ENCODE measurements around the gene NUDT16L1. TPM values are rescaled to one million over a fixed set of nuclear protein-coding genes. Genes with fewer than 3 reads are reported as not detected.

The NUDT16L1 gene
- polyA plus RNA-seq, 1 donor from 2014 or later: 125 TPM

DNA sequence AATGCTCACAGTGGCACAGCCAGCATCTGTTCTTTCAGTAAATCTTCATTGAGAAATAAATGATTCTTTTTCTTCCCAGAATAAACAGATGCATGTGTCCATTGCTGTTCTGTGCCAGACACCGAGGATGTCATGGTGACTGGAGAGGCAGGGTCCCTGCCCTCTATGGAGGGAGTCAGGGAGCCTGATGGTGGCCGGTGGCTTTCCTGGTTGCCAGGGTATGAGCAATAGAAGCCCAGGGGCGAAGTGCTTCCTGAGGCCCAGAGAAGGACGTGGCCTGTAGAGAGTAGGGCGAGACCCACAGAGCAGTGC lies 29.9 kb upstream of the NUDT16L1 start:
- no peak overlapping the region for H3K27ac ChIP-seq (ENCODE audit: low read length)
- H2AFZ ChIP-seq (ENCODE audit: low read depth, low read length): no peak overlapping the region
- no peak for TF ChIP-seq MXI1 (conservative IDR thresholded peaks at IDR 0.05; ENCODE audit: poor library complexity, severe bottlenecking)
- TF ChIP-seq, protein P1, sequence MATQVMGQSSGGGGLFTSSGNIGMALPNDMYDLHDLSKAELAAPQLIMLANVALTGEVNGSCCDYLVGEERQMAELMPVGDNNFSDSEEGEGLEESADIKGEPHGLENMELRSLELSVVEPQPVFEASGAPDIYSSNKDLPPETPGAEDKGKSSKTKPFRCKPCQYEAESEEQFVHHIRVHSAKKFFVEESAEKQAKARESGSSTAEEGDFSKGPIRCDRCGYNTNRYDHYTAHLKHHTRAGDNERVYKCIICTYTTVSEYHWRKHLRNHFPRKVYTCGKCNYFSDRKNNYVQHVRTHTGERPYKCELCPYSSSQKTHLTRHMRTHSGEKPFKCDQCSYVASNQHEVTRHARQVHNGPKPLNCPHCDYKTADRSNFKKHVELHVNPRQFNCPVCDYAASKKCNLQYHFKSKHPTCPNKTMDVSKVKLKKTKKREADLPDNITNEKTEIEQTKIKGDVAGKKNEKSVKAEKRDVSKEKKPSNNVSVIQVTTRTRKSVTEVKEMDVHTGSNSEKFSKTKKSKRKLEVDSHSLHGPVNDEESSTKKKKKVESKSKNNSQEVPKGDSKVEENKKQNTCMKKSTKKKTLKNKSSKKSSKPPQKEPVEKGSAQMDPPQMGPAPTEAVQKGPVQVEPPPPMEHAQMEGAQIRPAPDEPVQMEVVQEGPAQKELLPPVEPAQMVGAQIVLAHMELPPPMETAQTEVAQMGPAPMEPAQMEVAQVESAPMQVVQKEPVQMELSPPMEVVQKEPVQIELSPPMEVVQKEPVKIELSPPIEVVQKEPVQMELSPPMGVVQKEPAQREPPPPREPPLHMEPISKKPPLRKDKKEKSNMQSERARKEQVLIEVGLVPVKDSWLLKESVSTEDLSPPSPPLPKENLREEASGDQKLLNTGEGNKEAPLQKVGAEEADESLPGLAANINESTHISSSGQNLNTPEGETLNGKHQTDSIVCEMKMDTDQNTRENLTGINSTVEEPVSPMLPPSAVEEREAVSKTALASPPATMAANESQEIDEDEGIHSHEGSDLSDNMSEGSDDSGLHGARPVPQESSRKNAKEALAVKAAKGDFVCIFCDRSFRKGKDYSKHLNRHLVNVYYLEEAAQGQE (IDR thresholded peaks at IDR 0.05; ENCODE audit: borderline replicate concordance): no peak
- TF ChIP-seq EP300 (conservative IDR thresholded peaks at IDR 0.05; ENCODE audit: poor library complexity, severe bottlenecking): no peak
- TF ChIP-seq, protein P2, sequence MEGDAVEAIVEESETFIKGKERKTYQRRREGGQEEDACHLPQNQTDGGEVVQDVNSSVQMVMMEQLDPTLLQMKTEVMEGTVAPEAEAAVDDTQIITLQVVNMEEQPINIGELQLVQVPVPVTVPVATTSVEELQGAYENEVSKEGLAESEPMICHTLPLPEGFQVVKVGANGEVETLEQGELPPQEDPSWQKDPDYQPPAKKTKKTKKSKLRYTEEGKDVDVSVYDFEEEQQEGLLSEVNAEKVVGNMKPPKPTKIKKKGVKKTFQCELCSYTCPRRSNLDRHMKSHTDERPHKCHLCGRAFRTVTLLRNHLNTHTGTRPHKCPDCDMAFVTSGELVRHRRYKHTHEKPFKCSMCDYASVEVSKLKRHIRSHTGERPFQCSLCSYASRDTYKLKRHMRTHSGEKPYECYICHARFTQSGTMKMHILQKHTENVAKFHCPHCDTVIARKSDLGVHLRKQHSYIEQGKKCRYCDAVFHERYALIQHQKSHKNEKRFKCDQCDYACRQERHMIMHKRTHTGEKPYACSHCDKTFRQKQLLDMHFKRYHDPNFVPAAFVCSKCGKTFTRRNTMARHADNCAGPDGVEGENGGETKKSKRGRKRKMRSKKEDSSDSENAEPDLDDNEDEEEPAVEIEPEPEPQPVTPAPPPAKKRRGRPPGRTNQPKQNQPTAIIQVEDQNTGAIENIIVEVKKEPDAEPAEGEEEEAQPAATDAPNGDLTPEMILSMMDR (IDR thresholded peaks at IDR 0.05; ENCODE audit: poor library complexity, severe bottlenecking): no peak
- no peak for TF ChIP-seq EZH2 (IDR thresholded peaks at IDR 0.05; ENCODE audit: borderline replicate concordance, insufficient read depth, low read length, poor library complexity, severe bottlenecking)
- TF ChIP-seq RAD21 (conservative IDR thresholded peaks at IDR 0.05): no peak
- TF ChIP-seq SMC3 (conservative IDR thresholded peaks at IDR 0.05; ENCODE audit: poor library complexity): no peak
- TF ChIP-seq TAF1 (IDR thresholded peaks at IDR 0.05; ENCODE audit: low read depth): no peak
- TF ChIP-seq POLR2AphosphoS5 (IDR thresholded peaks at IDR 0.05): no peak
- no peaks in the 10 kb centered on the region for H3K27me3 ChIP-seq (ENCODE audit: insufficient read depth, low read depth, low read length)
- H3K4me3 ChIP-seq (ENCODE audit: low read length): no peak overlapping the region
- no peak overlapping the region for H3K4me2 ChIP-seq (ENCODE audit: low read length)
- no peaks in the 10 kb centered on the region for H3F3A ChIP-seq (ENCODE audit: insufficient read depth, low read length, poor library complexity, severe bottlenecking)
- H3K36me3 ChIP-seq (ENCODE audit: insufficient read depth, low read length): no peaks in the 10 kb centered on the region
- no peaks in the 10 kb centered on the region for H3K9me3 ChIP-seq (ENCODE audit: low read length)
- H3K9ac ChIP-seq (ENCODE audit: low read length): no peak overlapping the region
- no peaks in the 10 kb centered on the region for H3K79me2 ChIP-seq (replicated peaks; ENCODE audit: insufficient read depth, low read length)
- H3K9me2 ChIP-seq (ENCODE audit: insufficient read depth, low read length): no peaks in the 10 kb centered on the region
- H4K20me1 ChIP-seq (ENCODE audit: insufficient read depth): no peaks in the 10 kb centered on the region

DNA sequence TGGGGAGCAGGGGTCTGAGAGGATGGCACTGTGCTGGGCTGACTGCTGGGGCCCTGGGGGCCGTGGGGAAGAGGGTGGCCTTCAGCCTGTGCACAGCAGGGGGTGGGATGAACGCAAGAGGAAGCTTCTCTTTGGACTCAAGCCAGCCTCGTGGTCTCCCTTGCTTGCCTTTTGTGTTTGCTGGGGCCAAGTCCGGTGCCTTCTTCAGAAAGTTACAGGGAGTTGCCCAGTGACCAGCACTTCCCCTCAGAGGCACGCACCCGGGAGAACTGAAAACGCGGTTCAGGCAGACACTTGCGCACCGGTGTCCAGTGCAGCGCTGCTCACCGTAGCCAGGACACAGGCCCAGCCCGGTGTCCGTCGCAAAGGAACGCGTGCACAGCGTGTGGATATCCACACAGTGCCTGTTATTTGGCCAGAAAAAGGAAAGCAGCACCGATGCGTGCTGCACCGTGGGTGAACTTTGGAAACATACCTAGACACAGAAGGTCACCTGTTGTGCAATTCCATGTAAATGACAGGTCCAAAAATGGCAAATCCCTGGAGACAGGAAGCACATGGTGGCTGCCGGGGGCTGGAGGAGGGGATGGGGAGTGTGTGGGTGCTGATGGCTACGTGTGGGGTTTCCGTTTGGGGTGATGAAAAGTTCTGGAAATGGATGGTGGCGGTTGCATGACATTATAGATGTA lies 29.4 kb upstream of the NUDT16L1 start:
- H3K4me2 ChIP-seq (ENCODE audit: low read length): no peak overlapping the region
- no peak overlapping the region for H3K9ac ChIP-seq (ENCODE audit: low read length)
- TF ChIP-seq EZH2 (IDR thresholded peaks at IDR 0.05; ENCODE audit: borderline replicate concordance, insufficient read depth, low read length, poor library complexity, severe bottlenecking): no peak
- TF ChIP-seq POLR2AphosphoS5 (IDR thresholded peaks at IDR 0.05): no peak
- no peak for TF ChIP-seq RAD21 (conservative IDR thresholded peaks at IDR 0.05)
- TF ChIP-seq, protein P2 (IDR thresholded peaks at IDR 0.05; ENCODE audit: poor library complexity, severe bottlenecking): no peak
- no peak for TF ChIP-seq SMC3 (conservative IDR thresholded peaks at IDR 0.05; ENCODE audit: poor library complexity)
- TF ChIP-seq, protein P1 (IDR thresholded peaks at IDR 0.05; ENCODE audit: borderline replicate concordance): no peak
- TF ChIP-seq EP300 (conservative IDR thresholded peaks at IDR 0.05; ENCODE audit: poor library complexity, severe bottlenecking): no peak
- TF ChIP-seq TAF1 (IDR thresholded peaks at IDR 0.05; ENCODE audit: low read depth): no peak
- no peak for TF ChIP-seq MXI1 (conservative IDR thresholded peaks at IDR 0.05; ENCODE audit: poor library complexity, severe bottlenecking)
- no peak overlapping the region for H2AFZ ChIP-seq (ENCODE audit: low read depth, low read length)
- H3F3A ChIP-seq (ENCODE audit: insufficient read depth, low read length, poor library complexity, severe bottlenecking): no peaks in the 10 kb centered on the region
- no peak overlapping the region for H3K27ac ChIP-seq (ENCODE audit: low read length)
- no peaks in the 10 kb centered on the region for H3K27me3 ChIP-seq (ENCODE audit: insufficient read depth, low read depth, low read length)
- no peaks in the 10 kb centered on the region for H3K9me2 ChIP-seq (ENCODE audit: insufficient read depth, low read length)
- no peaks in the 10 kb centered on the region for H3K36me3 ChIP-seq (ENCODE audit: insufficient read depth, low read length)
- no peaks in the 10 kb centered on the region for H4K20me1 ChIP-seq (ENCODE audit: insufficient read depth)
- H3K4me3 ChIP-seq (ENCODE audit: low read length): no peak overlapping the region
- H3K79me2 ChIP-seq (replicated peaks; ENCODE audit: insufficient read depth, low read length): no peaks in the 10 kb centered on the region
- no peaks in the 10 kb centered on the region for H3K9me3 ChIP-seq (ENCODE audit: low read length)
